Esophagus muscularis mucosa (tissue), 4 donors: ENCODE measurements around the gene NHLRC1. TPM values are rescaled to one million over a fixed set of nuclear protein-coding genes. Genes with fewer than 3 reads are reported as not detected.

ENCODE experiments used
- DNase-seq: peaks from one replicate; pipeline ENCODE4 v3.0.0-alpha.2; 2017; ENCODE audit errors: extremely low spot score
- H3K27ac ChIP-seq, 4 donors: fragments of 200-600 bp; sonication (generic); replicated peaks in 1 of 4; 1 replicate in 3 of 4; 2 replicates in 1 of 4; pipeline ENCODE4 v1.5.1; 2016 to 2019; ENCODE audit warnings: mild to moderate bottlenecking in 1 of 4
- H3K27me3 ChIP-seq, 4 donors: fragments of 200-600 bp; sonication (generic); one replicate each; pipeline versions ENCODE4 v1.5.1 to v1.6.0; 2016 to 2019
- H3K36me3 ChIP-seq, 4 donors: fragments of 200-600 bp; sonication (generic); one replicate each; pipeline ENCODE4 v1.5.1; 2016 to 2019
- H3K4me1 ChIP-seq, 4 donors: fragments of 200-600 bp; sonication (generic); one replicate each; pipeline ENCODE4 v1.5.1; 2016 to 2019
- H3K4me3 ChIP-seq, 4 donors: fragments of 200-600 bp; sonication (generic); 1 replicate in 2 of 4; 2 replicates in 2 of 4; pipeline ENCODE4 v1.5.1; 2016 to 2019; ENCODE audit warnings: mild to moderate bottlenecking in 4 of 4, moderate library complexity in 1 of 4
- H3K9me3 ChIP-seq, 4 donors: fragments of 200-600 bp; sonication (generic); 1 replicate in 3 of 4; 2 replicates in 1 of 4; pipeline ENCODE4 v1.5.1; 2016 to 2019
- EP300 ChIP-seq: sonication (generic); formaldehyde crosslinking; IDR thresholded peaks from one replicate; pipeline ENCODE4 v1.6.1; 2017; ENCODE audit warnings: antibody characterized with exemption
- POLR2A ChIP-seq: fragments of 450-650 bp; IDR thresholded peaks from one replicate; pipeline ENCODE4 v1.6.1; 2017; ENCODE audit warnings: antibody characterized with exemption, moderate library complexity, mild to moderate bottlenecking, low read depth
- POLR2AphosphoS5 ChIP-seq, 2 donors: sonication (generic); formaldehyde crosslinking; IDR thresholded peaks; one replicate each; pipeline ENCODE4 v1.6.1; 2017; ENCODE audit warnings: antibody characterized with exemption in 2 of 2
- WGBS: methylation state at CpG from one replicate; pipeline ENCODE4 v1.1.5; 2018; 5-methylcytosine and 5-hydroxymethylcytosine counted together
- intact Hi-C: fragments of 100-400 bp; cut with DNase I; formaldehyde crosslinking; loops from one replicate; pipeline ENCODE4 v1.15.1; 2023
- total RNA-seq, 4 donors: library from RNA; depleted of rRNA; stranded (reverse); fragments of >200 nt; gene quantifications; one replicate each; pipeline versions ENCODE4 v1.1.0 to v1.2.1, GENCODE V29; 2016
- TF ChIP-seq, protein P1 (sequence below), 3 experiments: fragments of 200-600 bp in 2 of 3; fragments of 450-650 bp in 1 of 3; sonication (generic) in 2 of 3; IDR thresholded peaks; one replicate each; pipeline ENCODE4 v1.5.1; 2017 to 2019; ENCODE audit warnings: antibody characterized with exemption in 3 of 3, mild to moderate bottlenecking in 2 of 3, moderate library complexity in 1 of 3

The NHLRC1 gene
- total RNA-seq, 4 donors from 2014 or later: 0.50 to 1.2 (median 0.93) TPM

DNA sequence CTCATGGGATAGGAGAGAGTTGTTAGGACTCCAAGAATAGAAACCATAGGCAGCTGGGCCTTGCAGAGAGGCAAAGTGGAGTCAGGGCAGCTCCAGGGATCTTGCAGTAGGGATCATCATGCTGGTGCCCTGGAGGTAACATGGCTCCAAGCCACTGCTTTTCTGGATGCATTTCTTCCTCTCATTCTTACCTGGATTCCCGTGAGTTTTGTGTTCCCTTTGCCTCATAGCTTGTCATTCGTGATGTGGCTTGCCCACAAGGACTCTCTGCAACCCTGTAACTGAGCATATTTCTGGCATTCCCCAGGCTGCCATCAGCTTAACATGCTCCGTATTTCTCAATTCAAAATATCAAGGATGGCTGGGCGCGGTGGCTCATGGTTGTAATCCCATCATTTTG lies 5.3 kb downstream of the NHLRC1 start:
- no peaks in the 10 kb centered on the region for H3K36me3 ChIP-seq
- H3K27ac ChIP-seq: no peak overlapping the region
- WGBS: 91% methylated on average over 5 of the region's 5 CpGs
- no peak overlapping the region for H3K4me3 ChIP-seq
- no peak for DNase-seq
- TF ChIP-seq EP300: no peak
- no peak for TF ChIP-seq POLR2AphosphoS5 (IDR thresholded peaks at IDR 0.05)
- TF ChIP-seq, protein P1, sequence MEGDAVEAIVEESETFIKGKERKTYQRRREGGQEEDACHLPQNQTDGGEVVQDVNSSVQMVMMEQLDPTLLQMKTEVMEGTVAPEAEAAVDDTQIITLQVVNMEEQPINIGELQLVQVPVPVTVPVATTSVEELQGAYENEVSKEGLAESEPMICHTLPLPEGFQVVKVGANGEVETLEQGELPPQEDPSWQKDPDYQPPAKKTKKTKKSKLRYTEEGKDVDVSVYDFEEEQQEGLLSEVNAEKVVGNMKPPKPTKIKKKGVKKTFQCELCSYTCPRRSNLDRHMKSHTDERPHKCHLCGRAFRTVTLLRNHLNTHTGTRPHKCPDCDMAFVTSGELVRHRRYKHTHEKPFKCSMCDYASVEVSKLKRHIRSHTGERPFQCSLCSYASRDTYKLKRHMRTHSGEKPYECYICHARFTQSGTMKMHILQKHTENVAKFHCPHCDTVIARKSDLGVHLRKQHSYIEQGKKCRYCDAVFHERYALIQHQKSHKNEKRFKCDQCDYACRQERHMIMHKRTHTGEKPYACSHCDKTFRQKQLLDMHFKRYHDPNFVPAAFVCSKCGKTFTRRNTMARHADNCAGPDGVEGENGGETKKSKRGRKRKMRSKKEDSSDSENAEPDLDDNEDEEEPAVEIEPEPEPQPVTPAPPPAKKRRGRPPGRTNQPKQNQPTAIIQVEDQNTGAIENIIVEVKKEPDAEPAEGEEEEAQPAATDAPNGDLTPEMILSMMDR (IDR thresholded peaks at IDR 0.05): no peak
- no peak for TF ChIP-seq POLR2A
- H3K4me1 ChIP-seq: peaks cover 3 to 8% (median 4%) of the 10 kb centered on the region in 4 donors
- peaks cover 0 to 4% (median 0%) of the 10 kb centered on the region in 4 donors for H3K9me3 ChIP-seq
- H3K27me3 ChIP-seq: no peaks in the 10 kb centered on the region
- intact Hi-C loops: no loop called here

DNA sequence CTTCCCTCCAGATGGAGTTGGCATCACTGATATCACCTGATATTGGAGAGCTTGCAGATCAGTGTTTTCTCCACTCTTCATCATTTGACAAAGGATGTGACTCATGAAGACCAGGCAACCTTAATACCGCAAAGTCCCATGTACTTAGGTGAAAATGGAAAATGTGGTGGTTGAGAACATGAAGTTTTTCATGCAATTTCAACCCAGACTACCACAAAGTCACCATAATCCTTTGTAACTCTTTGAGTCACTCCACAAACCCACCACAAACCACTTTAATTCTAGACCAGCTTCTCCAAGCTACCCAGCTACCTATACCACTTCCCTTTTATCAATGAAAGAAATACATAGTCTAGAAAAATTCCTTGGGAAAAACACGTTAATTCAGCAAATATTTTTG lies 7.1 kb downstream of the NHLRC1 start:
- H3K27ac ChIP-seq: no peak overlapping the region
- no peaks in the 10 kb centered on the region for H3K4me1 ChIP-seq
- no peaks in the 10 kb centered on the region for H3K27me3 ChIP-seq
- intact Hi-C loops: no loop called here
- H3K9me3 ChIP-seq: peaks cover 0 to 4% (median 0%) of the 10 kb centered on the region in 4 donors
- TF ChIP-seq EP300 (no peak), POLR2AphosphoS5 (IDR thresholded peaks at IDR 0.05) (no peak), POLR2A (no peak)
- TF ChIP-seq, protein P1 (IDR thresholded peaks at IDR 0.05): no peak
- WGBS: 75% methylated on average over 2 of the region's 2 CpGs
- H3K4me3 ChIP-seq: no peak overlapping the region
- no peaks in the 10 kb centered on the region for H3K36me3 ChIP-seq
- DNase-seq: no peak

DNA sequence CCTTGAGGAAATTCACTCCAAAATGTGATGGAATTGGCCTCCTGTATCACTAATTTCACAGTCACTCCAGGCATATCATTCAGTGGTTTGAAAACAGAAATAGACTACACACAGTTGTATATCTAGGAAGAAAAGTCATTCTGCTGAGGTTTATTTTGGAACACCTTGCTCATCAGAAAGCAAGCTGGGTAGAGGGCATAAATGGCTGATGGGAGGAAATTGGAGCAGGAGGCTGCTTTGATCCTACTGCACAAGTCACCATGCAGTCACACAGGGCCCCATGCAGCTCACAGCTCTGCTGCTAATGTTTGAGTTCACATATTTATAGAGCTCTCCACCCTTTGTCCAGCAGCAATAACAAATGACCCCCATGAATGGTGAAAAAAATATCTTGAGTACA lies 12.3 kb downstream of the NHLRC1 start:
- DNase-seq: no peak
- Histone ChIP-seq H3K4me3 (no peak overlapping the region), H3K36me3 (no peaks in the 10 kb centered on the region), H3K27ac (no peak overlapping the region), H3K27me3 (no peaks in the 10 kb centered on the region), H3K9me3 (peaks cover 0 to 11% (median 4%) of the 10 kb centered on the region in 4 donors), H3K4me1 (no peaks in the 10 kb centered on the region)
- intact Hi-C loops: no loop called here
- TF ChIP-seq POLR2A: no peak
- TF ChIP-seq POLR2AphosphoS5 (IDR thresholded peaks at IDR 0.05): no peak
- TF ChIP-seq EP300: no peak

DNA sequence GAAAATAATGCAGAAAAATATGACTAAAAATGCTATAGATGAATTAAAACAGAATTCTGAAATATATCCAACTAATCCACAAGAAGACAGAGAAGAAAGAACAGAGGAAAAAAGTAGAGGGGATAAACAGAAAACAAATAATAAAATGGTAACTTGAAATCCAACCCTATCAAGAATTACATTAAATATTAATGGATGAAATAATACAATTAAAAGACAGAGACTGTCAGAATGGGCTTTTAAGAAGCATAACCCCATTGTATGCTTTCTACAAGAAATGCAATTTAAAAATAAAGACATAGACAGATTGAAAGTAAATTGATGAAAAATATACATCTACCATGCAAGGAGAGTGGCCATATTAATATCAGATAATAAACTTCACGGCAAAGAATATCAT lies 15.4 kb downstream of the NHLRC1 start:
- H3K27me3 ChIP-seq: no peaks in the 10 kb centered on the region
- intact Hi-C loops: no loop called here
- WGBS: 100% methylated on average over 1 of the region's 1 CpG
- no peak for DNase-seq
- no peak overlapping the region for H3K4me3 ChIP-seq
- peaks cover 0 to 11% (median 4%) of the 10 kb centered on the region in 4 donors for H3K9me3 ChIP-seq
- no peaks in the 10 kb centered on the region for H3K36me3 ChIP-seq
- H3K27ac ChIP-seq: no peak overlapping the region
- H3K4me1 ChIP-seq: no peaks in the 10 kb centered on the region
- TF ChIP-seq, protein P1 (IDR thresholded peaks at IDR 0.05): no peak
- TF ChIP-seq POLR2A (no peak), EP300 (no peak), POLR2AphosphoS5 (IDR thresholded peaks at IDR 0.05) (no peak)

DNA sequence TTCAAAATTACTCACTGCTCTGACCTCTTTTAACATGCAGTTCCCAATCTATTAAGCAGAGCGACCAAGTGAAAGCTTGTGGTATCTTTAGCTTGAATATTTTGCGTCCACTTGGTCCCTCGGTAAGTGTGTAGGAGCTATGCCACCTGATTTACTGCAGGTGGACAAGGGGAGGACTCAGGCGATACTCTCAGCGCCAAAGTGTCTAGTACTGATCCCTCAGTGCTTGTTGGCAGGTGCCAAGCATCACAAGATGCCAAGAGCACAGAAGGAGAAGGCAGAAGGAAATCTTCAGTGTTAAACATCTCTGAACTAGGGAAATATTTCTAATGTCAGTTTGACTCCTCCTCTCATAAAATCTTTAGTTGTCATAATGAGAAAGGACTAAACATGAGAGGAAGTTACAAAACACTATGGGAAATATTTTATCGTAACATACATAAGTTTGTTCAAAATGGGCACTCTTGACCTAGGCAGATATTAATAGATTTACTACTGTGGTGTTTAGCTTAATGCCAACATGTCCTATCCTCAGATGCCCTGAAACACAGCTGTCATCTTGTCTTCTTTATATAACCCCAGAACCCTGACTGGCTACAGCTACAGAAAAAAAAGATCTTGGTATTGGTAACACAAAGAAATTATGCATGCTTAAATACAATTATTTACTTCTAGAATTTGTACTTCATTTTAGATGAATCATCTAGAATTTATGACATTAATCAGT lies 19.5 kb downstream of the NHLRC1 start:
- H3K9me3 ChIP-seq: peaks cover 0 to 11% (median 4%) of the 10 kb centered on the region in 4 donors
- no peaks in the 10 kb centered on the region for H3K36me3 ChIP-seq
- no peak overlapping the region for H3K4me3 ChIP-seq
- TF ChIP-seq EP300: no peak
- no peak for TF ChIP-seq POLR2A
- no peak for TF ChIP-seq POLR2AphosphoS5 (IDR thresholded peaks at IDR 0.05)
- TF ChIP-seq, protein P1 (IDR thresholded peaks at IDR 0.05): no peak
- WGBS: 86% methylated on average over 6 of the region's 6 CpGs
- no peak for DNase-seq
- intact Hi-C loops: no loop called here
- H3K27me3 ChIP-seq: no peaks in the 10 kb centered on the region
- H3K27ac ChIP-seq: no peak overlapping the region
- H3K4me1 ChIP-seq: no peaks in the 10 kb centered on the region
